NCI-H446 (cell line): ENCODE data around the gene ERG28.
"Not testable (repeated sequence)": the region's sequence is repeated elsewhere in the genome, so short reads cannot be mapped to it uniquely, and the experiment has no call there.

Source experiments
- DNase-seq, 2 experiments: peaks; one replicate each; lab custom pipeline; 2025; lab: John Stamatoyannopoulos, UW

The ERG28 gene

GRCh38 chr14:75625034-75625433, 35.6 kb downstream of the ERG28 start:
- DNase-seq, result no peak

- DNase-seq, result no peak
Measured at GRCh38 chr14:75619548-75619947, 41.1 kb downstream of the ERG28 start.

GRCh38 chr14:75615200-75615599, 45.5 kb downstream of the ERG28 start:
- no peak for DNase-seq

GRCh38 chr14:75614179-75614578, 46.5 kb downstream of the ERG28 start:
- DNase-seq, result no peak

GRCh38 chr14:75612157-75612556, 48.5 kb downstream of the ERG28 start:
- no peak for DNase-seq

- no peak for DNase-seq
Measured at GRCh38 chr14:75610834-75611233, 49.8 kb downstream of the ERG28 start.

- no peak for DNase-seq
Measured at GRCh38 chr14:75609606-75610475, 50.8 kb downstream of the ERG28 start.

- DNase-seq, result no peak
Measured at GRCh38 chr14:75609116-75609515, 51.6 kb downstream of the ERG28 start.

- no peak for DNase-seq
Measured at GRCh38 chr14:75607842-75608640, 52.6 kb downstream of the ERG28 start.

- DNase-seq, result no peak
Measured at GRCh38 chr14:75607044-75607443, 53.6 kb downstream of the ERG28 start.

GRCh38 chr14:75605916-75606315, 54.8 kb downstream of the ERG28 start:
- DNase-seq, result no peak

- no peak for DNase-seq
Measured at GRCh38 chr14:75604979-75605851, 55.5 kb downstream of the ERG28 start.

GRCh38 chr14:75602503-75602902, 58.2 kb downstream of the ERG28 start:
- no peak for DNase-seq

- DNase-seq, result not testable (repeated sequence)
Measured at GRCh38 chr14:75601061-75601460, 59.6 kb downstream of the ERG28 start.

GRCh38 chr14:75600100-75600499, 60.6 kb downstream of the ERG28 start:
- DNase-seq, result not testable (repeated sequence)
